ENCODE data around the gene RNF5. TPM values are rescaled to one million over a fixed set of nuclear protein-coding genes. Genes with fewer than 3 reads are reported as not detected.
"Not testable (repeated sequence)": the region's sequence is repeated elsewhere in the genome, so short reads cannot be mapped to it uniquely, and the experiment has no call there.

RNF5 gene
- total RNA-seq, 1 donor from 2014 or later = 57.9 TPM

GRCh38 chr6:32189069-32189741 is 11.0 kb downstream of the RNF5 start:
- Histone ChIP-seq H3K4me3 (ENCODE audit: low read length in 3 of 3) (peak overlapping the region; percentile 54 to 78 (median 70)), H3K9ac (ENCODE audit: low read depth in 1 of 3, low read length in 3 of 3) (peak overlapping the region; percentile 86 to 91 (median 88)), H3K27ac (ENCODE audit: low read depth, low read length) (peak overlapping the region; percentile 97), H3K27me3 (ENCODE audit: control insufficient read depth in 3 of 3, insufficient read depth in 3 of 3, low read length in 3 of 3) (no peaks in the 10 kb centered on the region), H3K4me1 (ENCODE audit: control insufficient read depth in 3 of 3, insufficient read depth in 3 of 3, low read length in 3 of 3) (peaks cover 35 to 55% (median 53%) of the 10 kb centered on the region in 3 donors), H3K9me3 (ENCODE audit: control insufficient read depth in 3 of 3, low read length in 3 of 3) (no peaks in the 10 kb centered on the region), H3K36me3 (ENCODE audit: control insufficient read depth in 3 of 3, insufficient read depth in 3 of 3, low read length in 3 of 3) (peaks cover 15 to 18% (median 15%) of the 10 kb centered on the region in 3 donors)

- peaks cover 15 to 16% (median 15%) of the 10 kb centered on the region in 3 donors for H3K36me3 ChIP-seq (ENCODE audit: control insufficient read depth in 3 of 3, insufficient read depth in 3 of 3, low read length in 3 of 3)
- peaks cover 36 to 57% (median 53%) of the 10 kb centered on the region in 3 donors for H3K4me1 ChIP-seq (ENCODE audit: control insufficient read depth in 3 of 3, insufficient read depth in 3 of 3, low read length in 3 of 3)
- peak overlapping the region; percentile 54 to 78 (median 70) for H3K4me3 ChIP-seq (ENCODE audit: low read length in 3 of 3)
- H3K27me3 ChIP-seq (ENCODE audit: control insufficient read depth in 3 of 3, insufficient read depth in 3 of 3, low read length in 3 of 3) = no peaks in the 10 kb centered on the region
- H3K27ac ChIP-seq (ENCODE audit: low read depth, low read length) = peak overlapping the region; percentile 97
- no peaks in the 10 kb centered on the region for H3K9me3 ChIP-seq (ENCODE audit: control insufficient read depth in 3 of 3, low read length in 3 of 3)
- peak overlapping the region; percentile 86 to 91 (median 88) for H3K9ac ChIP-seq (ENCODE audit: low read depth in 1 of 3, low read length in 3 of 3)
These were observed 11.5 kb downstream of the RNF5 start for GRCh38 chr6:32189742-32190053.

GRCh38 chr6:32190054-32190851 is 12.0 kb downstream of the RNF5 start, which contains the start of gene PBX2:
TSS of gene PBX2 (minus strand) at chr6:32190202. CDS start at chr6:32189915, 287 bp downstream.
- Histone ChIP-seq H3K9ac (ENCODE audit: low read depth in 1 of 3, low read length in 3 of 3) (peak within 1 kb of the TSS; percentile 87 to 95 (median 91)), H3K36me3 (ENCODE audit: control insufficient read depth in 3 of 3, insufficient read depth in 3 of 3, low read length in 3 of 3) (peaks cover 15 to 16% (median 15%) of the 10 kb centered on the region in 3 donors), H3K4me1 (ENCODE audit: control insufficient read depth in 3 of 3, insufficient read depth in 3 of 3, low read length in 3 of 3) (peaks cover 42 to 62% (median 58%) of the 10 kb centered on the region in 3 donors)

GRCh38 chr6:32190911-32191677 is 12.9 kb downstream of the RNF5 start:
- Histone ChIP-seq H3K9ac (ENCODE audit: low read depth in 1 of 3, low read length in 3 of 3) (peak overlapping the region; percentile 87 to 95 (median 91)), H3K36me3 (ENCODE audit: control insufficient read depth in 3 of 3, insufficient read depth in 3 of 3, low read length in 3 of 3) (peaks cover 15 to 16% (median 15%) of the 10 kb centered on the region in 3 donors), H3K9me3 (ENCODE audit: control insufficient read depth in 3 of 3, low read length in 3 of 3) (no peaks in the 10 kb centered on the region), H3K4me1 (ENCODE audit: control insufficient read depth in 3 of 3, insufficient read depth in 3 of 3, low read length in 3 of 3) (peaks cover 40 to 65% (median 55%) of the 10 kb centered on the region in 3 donors), H3K27ac (ENCODE audit: low read depth, low read length) (peak overlapping the region; percentile 97), H3K27me3 (ENCODE audit: control insufficient read depth in 3 of 3, insufficient read depth in 3 of 3, low read length in 3 of 3) (no peaks in the 10 kb centered on the region), H3K4me3 (ENCODE audit: low read length in 3 of 3) (peak overlapping the region; percentile 36 to 94 (median 86))

More at GRCh38 chr6:32190054-32190851, 12.0 kb downstream of the RNF5 start, which contains the start of gene PBX2:
- Histone ChIP-seq H3K27ac (ENCODE audit: low read depth, low read length) (peak within 1 kb of the TSS; percentile 97), H3K4me3 (ENCODE audit: low read length in 3 of 3) (peak within 1 kb of the TSS; percentile 86 to 94 (median 87)), H3K27me3 (ENCODE audit: control insufficient read depth in 3 of 3, insufficient read depth in 3 of 3, low read length in 3 of 3) (no peaks in the 10 kb centered on the region), H3K9me3 (ENCODE audit: control insufficient read depth in 3 of 3, low read length in 3 of 3) (no peaks in the 10 kb centered on the region)

GRCh38 chr6:32191696-32192607 is 13.7 kb downstream of the RNF5 start:
- Histone ChIP-seq H3K27ac (ENCODE audit: low read depth, low read length) (peak overlapping the region; percentile 97), H3K4me1 (ENCODE audit: control insufficient read depth in 3 of 3, insufficient read depth in 3 of 3, low read length in 3 of 3) (peaks cover 43 to 64% (median 54%) of the 10 kb centered on the region in 3 donors), H3K27me3 (ENCODE audit: control insufficient read depth in 3 of 3, insufficient read depth in 3 of 3, low read length in 3 of 3) (no peaks in the 10 kb centered on the region), H3K9ac (ENCODE audit: low read depth in 1 of 3, low read length in 3 of 3) (peak overlapping the region; percentile 32 to 45 (median 33)), H3K9me3 (ENCODE audit: control insufficient read depth in 3 of 3, low read length in 3 of 3) (no peaks in the 10 kb centered on the region), H3K4me3 (ENCODE audit: low read length in 3 of 3) (peak overlapping the region; percentile 22 to 55 (median 51)), H3K36me3 (ENCODE audit: control insufficient read depth in 3 of 3, insufficient read depth in 3 of 3, low read length in 3 of 3) (peaks cover 8 to 11% (median 8%) of the 10 kb centered on the region in 3 donors)

- Histone ChIP-seq H3K4me3 (ENCODE audit: low read length in 3 of 3) (peak within 1 kb of the TSS; percentile 41 to 55 (median 51)), H3K36me3 (ENCODE audit: control insufficient read depth in 3 of 3, insufficient read depth in 3 of 3, low read length in 3 of 3) (peaks cover 2 to 5% (median 2%) of the 10 kb centered on the region in 3 donors), H3K9ac (ENCODE audit: low read depth in 1 of 3, low read length in 3 of 3) (peak within 1 kb of the TSS; percentile 40 to 95 (median 57)), H3K9me3 (ENCODE audit: control insufficient read depth in 3 of 3, low read length in 3 of 3) (no peaks in the 10 kb centered on the region), H3K27ac (ENCODE audit: low read depth, low read length) (peak within 1 kb of the TSS; percentile 97), H3K27me3 (ENCODE audit: control insufficient read depth in 3 of 3, insufficient read depth in 3 of 3, low read length in 3 of 3) (no peaks in the 10 kb centered on the region), H3K4me1 (ENCODE audit: control insufficient read depth in 3 of 3, insufficient read depth in 3 of 3, low read length in 3 of 3) (peaks cover 45 to 66% (median 52%) of the 10 kb centered on the region in 3 donors)
These were observed 14.4 kb downstream of the RNF5 start, which contains the start of gene GPSM3 for GRCh38 chr6:32192608-32193039. TSS of gene GPSM3 (minus strand) at chr6:32192643. CDS start at chr6:32192513, 130 bp downstream.

- H3K9ac ChIP-seq (ENCODE audit: low read depth in 1 of 3, low read length in 3 of 3) = peak overlapping the region in 2 of 3 donors; percentile 40 to 57
- H3K27me3 ChIP-seq (ENCODE audit: control insufficient read depth in 3 of 3, insufficient read depth in 3 of 3, low read length in 3 of 3); H3K9me3 ChIP-seq (ENCODE audit: control insufficient read depth in 3 of 3, low read length in 3 of 3); H3K4me3 ChIP-seq (ENCODE audit: low read length in 3 of 3); H3K36me3 ChIP-seq (ENCODE audit: control insufficient read depth in 3 of 3, insufficient read depth in 3 of 3, low read length in 3 of 3): not testable (repeated sequence)
- peaks cover 41 to 61% (median 49%) of the 10 kb centered on the region in 3 donors for H3K4me1 ChIP-seq (ENCODE audit: control insufficient read depth in 3 of 3, insufficient read depth in 3 of 3, low read length in 3 of 3)
- H3K27ac ChIP-seq (ENCODE audit: low read depth, low read length) = peak overlapping the region; percentile 97
These were observed 14.9 kb downstream of the RNF5 start for GRCh38 chr6:32193096-32193495.

GRCh38 chr6:32194388-32194787 is 16.2 kb downstream of the RNF5 start:
- no peaks in the 10 kb centered on the region for H3K36me3 ChIP-seq (ENCODE audit: control insufficient read depth in 3 of 3, insufficient read depth in 3 of 3, low read length in 3 of 3)
- H3K27ac ChIP-seq (ENCODE audit: low read depth, low read length) = peak overlapping the region; percentile 86
- H3K27me3 ChIP-seq (ENCODE audit: control insufficient read depth in 3 of 3, insufficient read depth in 3 of 3, low read length in 3 of 3) = no peaks in the 10 kb centered on the region
- H3K4me3 ChIP-seq (ENCODE audit: low read length in 3 of 3) = peak overlapping the region in 1 of 3 donors; percentile 74
- peak overlapping the region in 2 of 3 donors; percentile 78 to 85 for H3K9ac ChIP-seq (ENCODE audit: low read depth in 1 of 3, low read length in 3 of 3)
- peaks cover 29 to 50% (median 36%) of the 10 kb centered on the region in 3 donors for H3K4me1 ChIP-seq (ENCODE audit: control insufficient read depth in 3 of 3, insufficient read depth in 3 of 3, low read length in 3 of 3)
- H3K9me3 ChIP-seq (ENCODE audit: control insufficient read depth in 3 of 3, low read length in 3 of 3) = no peaks in the 10 kb centered on the region

All from skeletal muscle tissue (tissue), 4 donors.